ENCODE data around the gene MPP7. TPM values are rescaled to one million over a fixed set of nuclear protein-coding genes. Genes with fewer than 3 reads are reported as not detected.

MPP7 gene
- total RNA-seq, 1 experiment from 2014 or later, result 1.5 TPM

DNA sequence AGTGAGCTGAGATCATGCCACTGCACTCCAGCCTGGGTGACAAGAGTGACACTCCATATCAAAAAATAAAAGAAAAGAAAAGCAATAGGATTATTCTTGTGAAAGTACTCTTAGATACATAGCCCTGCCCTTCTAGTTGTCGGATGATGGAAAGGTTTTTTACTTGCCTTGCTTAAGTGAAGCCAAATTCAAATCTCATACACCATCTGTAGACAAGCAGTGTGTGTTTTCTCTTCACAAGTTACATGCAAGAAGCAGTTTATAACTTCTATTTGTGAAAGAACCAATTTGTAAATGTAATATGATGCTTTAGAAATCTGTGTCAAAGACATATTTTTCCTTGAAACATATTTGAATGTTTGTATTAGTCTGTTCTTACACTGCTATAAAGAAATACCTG, 15.8 kb upstream of the MPP7 start:
- ChIA-PET POLR2A (ENCODE audit: low non-redundant PET) (no interaction called here), CTCF (no interaction called here)
- intact Hi-C loops (cut with micrococcal nuclease; ENCODE audit: unreplicated experiment), result no loop called here
- no TSS peak for BruUV-seq (replicated peaks)
- Histone ChIP-seq H3K27me3 (replicated peaks; ENCODE audit: insufficient read depth, low read depth, low read length, poor library complexity) (no peaks in the 10 kb centered on the region), H3K36me3 (ENCODE audit: insufficient read depth, low read length, poor library complexity, severe bottlenecking) (no peaks in the 10 kb centered on the region), H3K4me3 (ENCODE audit: low read depth, low read length, poor library complexity, severe bottlenecking) (no peak overlapping the region), H3K4me1 (ENCODE audit: insufficient read depth, low read length, poor library complexity, severe bottlenecking) (no peaks in the 10 kb centered on the region), H3K9me3 (ENCODE audit: low read depth, low read length, poor library complexity, severe bottlenecking) (no peaks in the 10 kb centered on the region), H3K27ac (ENCODE audit: low read depth, low read length, poor library complexity, severe bottlenecking) (no peak overlapping the region)
- TF ChIP-seq, protein P1, sequence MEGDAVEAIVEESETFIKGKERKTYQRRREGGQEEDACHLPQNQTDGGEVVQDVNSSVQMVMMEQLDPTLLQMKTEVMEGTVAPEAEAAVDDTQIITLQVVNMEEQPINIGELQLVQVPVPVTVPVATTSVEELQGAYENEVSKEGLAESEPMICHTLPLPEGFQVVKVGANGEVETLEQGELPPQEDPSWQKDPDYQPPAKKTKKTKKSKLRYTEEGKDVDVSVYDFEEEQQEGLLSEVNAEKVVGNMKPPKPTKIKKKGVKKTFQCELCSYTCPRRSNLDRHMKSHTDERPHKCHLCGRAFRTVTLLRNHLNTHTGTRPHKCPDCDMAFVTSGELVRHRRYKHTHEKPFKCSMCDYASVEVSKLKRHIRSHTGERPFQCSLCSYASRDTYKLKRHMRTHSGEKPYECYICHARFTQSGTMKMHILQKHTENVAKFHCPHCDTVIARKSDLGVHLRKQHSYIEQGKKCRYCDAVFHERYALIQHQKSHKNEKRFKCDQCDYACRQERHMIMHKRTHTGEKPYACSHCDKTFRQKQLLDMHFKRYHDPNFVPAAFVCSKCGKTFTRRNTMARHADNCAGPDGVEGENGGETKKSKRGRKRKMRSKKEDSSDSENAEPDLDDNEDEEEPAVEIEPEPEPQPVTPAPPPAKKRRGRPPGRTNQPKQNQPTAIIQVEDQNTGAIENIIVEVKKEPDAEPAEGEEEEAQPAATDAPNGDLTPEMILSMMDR (conservative IDR thresholded peaks at IDR 0.05; ENCODE audit: low read depth, low read length), result no peak
- TF ChIP-seq EZH2 (IDR thresholded peaks at IDR 0.05; ENCODE audit: borderline replicate concordance, low read depth, low read length, poor library complexity, severe bottlenecking), result no peak
- no peak for DNase-seq (ENCODE audit: low spot score)

DNA sequence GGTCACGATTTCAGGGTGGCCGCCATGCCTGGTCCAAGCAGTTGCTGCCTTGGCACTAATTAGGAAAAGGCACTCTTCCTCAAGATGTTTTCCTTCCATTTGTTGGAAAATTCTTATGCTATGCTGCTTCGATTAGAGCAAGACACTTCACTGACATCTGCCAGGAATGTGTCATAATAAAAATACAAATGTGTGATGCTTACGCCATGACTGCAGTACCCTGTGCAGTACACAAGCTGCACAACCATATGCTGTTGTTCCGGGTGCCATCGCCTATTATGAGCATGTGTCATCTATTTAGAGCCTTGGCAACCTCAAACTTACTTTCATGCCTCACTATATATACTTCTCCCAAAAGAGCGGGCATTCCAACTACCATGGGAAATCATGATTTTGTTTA, 14.9 kb upstream of the MPP7 start:
- H3K9me3 ChIP-seq (ENCODE audit: low read depth, low read length, poor library complexity, severe bottlenecking), result no peaks in the 10 kb centered on the region
- TF ChIP-seq EZH2 (IDR thresholded peaks at IDR 0.05; ENCODE audit: borderline replicate concordance, low read depth, low read length, poor library complexity, severe bottlenecking), result no peak
- TF ChIP-seq, protein P1 (conservative IDR thresholded peaks at IDR 0.05; ENCODE audit: low read depth, low read length), result no peak
- CTCF ChIA-PET, result no interaction called here
- BruUV-seq (replicated peaks), result no TSS peak
- no peak for DNase-seq (ENCODE audit: low spot score)
- H3K27ac ChIP-seq (ENCODE audit: low read depth, low read length, poor library complexity, severe bottlenecking), result no peak overlapping the region
- H3K4me1 ChIP-seq (ENCODE audit: insufficient read depth, low read length, poor library complexity, severe bottlenecking), result no peaks in the 10 kb centered on the region
- no peaks in the 10 kb centered on the region for H3K27me3 ChIP-seq (replicated peaks; ENCODE audit: insufficient read depth, low read depth, low read length, poor library complexity)
- intact Hi-C loops (cut with micrococcal nuclease; ENCODE audit: unreplicated experiment), result no loop called here
- POLR2A ChIA-PET (ENCODE audit: low non-redundant PET), result no interaction called here
- no peaks in the 10 kb centered on the region for H3K36me3 ChIP-seq (ENCODE audit: insufficient read depth, low read length, poor library complexity, severe bottlenecking)
- no peak overlapping the region for H3K4me3 ChIP-seq (ENCODE audit: low read depth, low read length, poor library complexity, severe bottlenecking)

DNA sequence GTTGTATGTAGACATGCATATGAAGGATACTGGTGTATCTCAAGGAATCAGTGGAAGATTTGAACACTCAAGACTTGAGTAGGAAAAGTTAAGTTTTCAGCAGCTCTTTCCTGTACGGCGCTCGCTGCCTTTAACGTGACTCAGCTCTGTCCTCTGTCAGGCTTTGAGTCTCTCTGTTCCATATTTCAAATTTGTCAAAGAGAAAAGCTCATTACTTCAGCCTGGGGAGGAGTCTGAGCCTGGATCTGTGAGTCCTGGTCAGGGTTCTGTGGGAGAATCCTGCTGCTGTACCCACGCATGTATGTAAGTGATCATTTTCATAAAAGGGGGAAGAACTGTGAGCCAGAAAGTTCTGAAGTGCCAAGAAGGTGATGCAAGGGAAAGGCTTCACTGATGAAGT, 13.8 kb upstream of the MPP7 start:
- ChIA-PET CTCF (no interaction called here), POLR2A (ENCODE audit: low non-redundant PET) (no interaction called here)
- Histone ChIP-seq H3K4me1 (ENCODE audit: insufficient read depth, low read length, poor library complexity, severe bottlenecking) (no peaks in the 10 kb centered on the region), H3K36me3 (ENCODE audit: insufficient read depth, low read length, poor library complexity, severe bottlenecking) (no peaks in the 10 kb centered on the region), H3K27ac (ENCODE audit: low read depth, low read length, poor library complexity, severe bottlenecking) (no peak overlapping the region), H3K9me3 (ENCODE audit: low read depth, low read length, poor library complexity, severe bottlenecking) (no peaks in the 10 kb centered on the region), H3K4me3 (ENCODE audit: low read depth, low read length, poor library complexity, severe bottlenecking) (no peak overlapping the region), H3K27me3 (replicated peaks; ENCODE audit: insufficient read depth, low read depth, low read length, poor library complexity) (no peaks in the 10 kb centered on the region)
- TF ChIP-seq EZH2 (IDR thresholded peaks at IDR 0.05; ENCODE audit: borderline replicate concordance, low read depth, low read length, poor library complexity, severe bottlenecking), result no peak
- TF ChIP-seq, protein P1 (conservative IDR thresholded peaks at IDR 0.05; ENCODE audit: low read depth, low read length), result no peak
- intact Hi-C loops (cut with micrococcal nuclease; ENCODE audit: unreplicated experiment), result no loop called here
- DNase-seq (ENCODE audit: low spot score), result no peak
- BruUV-seq (replicated peaks), result no TSS peak
